GDM1 (cell line): ENCODE results near the gene ZNF471.

Source experiments
- DNase-seq: peaks from one replicate; lab custom pipeline; 2025; lab: John Stamatoyannopoulos, UW

ZNF471 gene

DNA sequence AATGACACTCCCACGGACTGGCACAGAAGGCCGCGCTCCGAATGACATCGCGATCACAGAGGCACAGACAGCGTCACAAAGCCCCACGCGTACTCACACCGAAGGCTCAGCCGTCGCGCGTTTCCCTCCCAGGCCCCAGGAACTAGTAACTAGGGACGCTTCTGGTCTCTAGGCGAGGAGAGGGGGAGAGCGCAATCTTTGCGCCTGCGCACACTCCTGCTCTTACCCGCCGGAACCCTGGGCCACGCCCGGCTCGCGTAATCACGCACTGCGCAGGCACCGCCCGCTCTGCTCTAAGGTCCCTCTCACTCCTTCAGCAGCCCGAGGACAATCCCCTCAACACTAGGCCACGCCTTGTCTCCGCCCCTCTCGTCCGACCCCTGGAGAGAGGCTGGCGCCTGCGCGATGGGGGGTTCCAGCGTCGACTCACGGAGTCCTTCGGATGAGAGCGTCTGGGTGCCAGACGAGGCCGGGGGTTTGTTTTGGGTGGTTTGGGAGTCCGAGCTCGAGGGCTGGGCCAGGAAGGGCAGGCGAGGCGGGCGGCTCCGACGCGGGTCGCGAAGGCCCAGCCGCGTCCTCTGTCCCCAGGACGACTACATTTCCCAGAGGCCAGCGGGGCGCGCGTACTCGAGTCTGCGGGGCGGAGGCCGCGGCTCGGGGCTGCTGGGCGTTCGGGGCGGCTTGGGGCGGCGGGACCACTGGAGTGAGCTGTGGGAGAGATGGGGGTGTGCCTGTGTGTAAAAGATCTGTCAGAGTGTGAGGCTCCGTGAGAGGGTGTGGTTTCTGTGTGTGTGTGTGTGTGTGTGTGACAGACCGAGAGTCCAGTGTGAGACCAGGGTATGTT, at the start of gene ZNF471:
TSS of gene ZNF471 (plus strand) at position 410 of the 844 bp plus-strand sequence. CDS start 3,717 bp downstream, outside the sequence.
- DNase-seq = no peak

DNA sequence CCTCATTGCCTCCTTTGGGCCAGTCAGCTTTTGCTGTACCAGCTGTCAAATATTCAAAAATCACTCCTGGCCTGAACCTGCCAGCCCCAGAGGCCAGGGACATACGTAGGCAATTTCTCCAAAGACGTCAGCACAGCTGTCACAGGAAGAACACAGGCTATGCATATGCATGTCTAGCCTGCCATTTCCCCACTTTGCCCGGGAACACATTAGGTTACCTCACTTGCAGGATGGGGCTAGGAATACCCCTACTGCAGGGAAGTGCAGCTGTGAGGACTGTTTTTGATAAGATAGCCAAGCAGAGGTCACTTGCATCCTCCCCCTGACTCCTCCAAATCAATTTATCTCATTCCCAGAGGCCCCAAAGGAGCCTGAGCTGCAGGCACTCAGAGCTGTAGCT, 33.3 kb upstream of the ZNF471 start:
- no peak for DNase-seq

DNA sequence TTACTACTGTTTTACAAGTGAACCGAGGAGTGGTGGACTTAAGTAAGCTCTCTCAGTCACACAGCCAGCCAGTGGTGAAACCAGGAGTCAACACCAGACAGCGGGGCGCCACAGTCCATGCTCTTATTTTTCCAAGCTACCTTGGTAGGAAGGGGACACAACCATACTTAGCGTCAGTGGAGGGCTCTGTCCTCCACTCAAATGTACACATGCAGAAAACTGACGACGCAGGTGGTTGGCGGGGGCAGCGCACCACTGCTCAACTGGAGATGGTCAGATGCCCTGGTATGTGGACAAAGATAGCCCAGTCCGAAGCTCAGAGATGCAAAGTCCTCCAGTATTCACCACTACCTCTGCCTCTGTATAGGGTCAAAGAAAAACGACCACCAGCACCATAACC, 31.6 kb upstream of the ZNF471 start:
- no peak for DNase-seq

DNA sequence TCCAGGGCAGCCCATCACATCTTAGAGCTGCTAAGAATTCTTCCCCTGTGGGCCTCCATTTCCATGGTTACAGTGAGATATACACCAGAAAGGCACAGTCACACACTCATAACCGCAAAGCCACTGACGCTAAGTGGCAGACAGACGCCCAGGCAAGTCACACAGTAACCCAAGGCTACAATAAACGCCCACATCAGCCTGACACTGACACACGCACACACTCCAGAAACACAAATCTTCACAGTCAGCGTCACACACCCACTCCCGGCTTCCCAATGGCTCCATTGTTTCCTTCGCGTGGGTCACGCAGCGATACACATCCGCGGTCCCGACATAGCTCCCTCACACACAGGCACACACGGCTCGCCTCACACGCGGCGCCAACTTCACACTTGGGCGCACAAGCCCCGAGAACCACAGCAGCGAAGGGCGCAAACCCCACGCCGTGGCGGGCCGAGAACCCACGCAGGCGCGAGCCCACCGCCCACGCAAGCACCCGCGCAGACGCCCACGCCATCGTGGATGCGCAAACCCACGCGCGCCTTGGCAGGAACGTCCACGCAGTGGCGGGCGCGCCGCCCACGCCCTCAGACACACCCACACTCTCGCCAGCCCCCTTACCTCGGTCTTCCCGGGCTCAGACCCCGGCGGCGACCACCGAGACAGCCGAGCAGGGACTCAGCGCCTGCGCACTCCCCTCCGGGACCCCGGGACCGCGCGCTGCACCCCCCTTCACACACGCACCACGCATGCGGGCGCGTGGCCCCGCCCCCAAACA, 30.8 kb upstream of the ZNF471 start, which contains the start of gene ZNF667:
TSS of gene ZNF667 (minus strand) at position 695 of the 778 bp plus-strand sequence. CDS start 14,975 bp downstream, outside the sequence.
- DNase-seq = no peak

DNA sequence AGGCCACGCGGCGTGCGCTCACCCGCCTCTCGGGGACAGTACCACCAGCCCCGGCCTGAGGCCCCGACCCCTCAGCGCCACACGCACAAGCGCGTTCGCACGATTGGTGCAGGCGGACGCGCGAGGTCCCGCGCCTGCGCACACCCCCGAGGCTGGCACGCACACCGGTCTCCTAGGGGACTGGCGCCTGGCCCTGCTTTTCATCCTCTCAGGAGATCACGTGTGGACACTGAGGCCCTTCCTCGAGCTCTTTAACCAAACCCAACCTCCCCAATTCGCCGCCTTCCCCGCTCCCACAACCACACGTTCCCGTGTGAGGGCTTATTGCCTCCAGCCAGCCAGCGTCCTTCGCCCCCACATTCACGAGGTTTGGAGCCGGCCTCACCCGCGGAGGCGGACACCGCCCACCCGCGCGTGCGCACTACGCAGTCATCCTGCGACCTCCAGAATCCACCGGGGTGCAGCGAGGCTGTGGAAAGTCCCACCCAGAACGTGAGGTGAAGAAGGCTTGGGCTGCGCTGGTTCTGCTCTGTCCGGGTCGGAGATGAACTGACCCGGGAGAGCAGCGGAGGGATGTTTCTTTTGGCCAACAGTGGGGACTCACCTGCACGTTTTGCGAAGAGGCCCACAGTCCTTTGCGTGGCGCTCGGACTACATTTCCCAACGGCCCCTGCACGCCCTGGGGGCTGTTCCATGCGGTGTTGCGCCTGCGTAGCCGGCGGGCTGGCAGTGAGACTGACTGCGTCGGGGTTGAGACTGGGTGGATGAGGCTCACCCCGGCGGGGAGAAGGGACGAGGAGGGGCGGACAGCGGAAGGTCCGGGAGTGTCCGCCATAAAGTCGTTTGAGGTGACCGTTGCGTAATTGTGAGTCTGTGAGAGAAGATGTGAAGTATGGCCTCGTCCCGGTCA, 30.0 kb upstream of the ZNF471 start:
- no peak for DNase-seq

DNA sequence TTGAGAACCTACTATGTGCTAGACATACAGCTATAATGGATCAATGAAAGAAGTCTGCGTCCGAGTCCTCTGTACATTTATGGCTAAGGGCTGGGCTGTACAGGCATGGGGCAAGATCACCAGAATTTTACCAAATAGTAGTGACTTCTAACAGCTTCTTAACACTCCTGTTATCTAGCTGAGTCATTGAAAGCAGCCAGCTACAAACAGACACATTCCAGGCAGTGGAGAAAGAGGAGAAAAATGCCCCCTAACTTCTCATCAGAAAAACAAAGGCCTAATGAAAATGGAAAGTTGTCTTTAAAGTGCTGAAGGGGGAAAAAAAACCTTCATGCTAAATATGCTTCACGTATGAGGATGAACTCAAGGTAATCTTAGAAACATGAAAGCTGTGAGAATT, 16.3 kb upstream of the ZNF471 start:
- DNase-seq = no peak

DNA sequence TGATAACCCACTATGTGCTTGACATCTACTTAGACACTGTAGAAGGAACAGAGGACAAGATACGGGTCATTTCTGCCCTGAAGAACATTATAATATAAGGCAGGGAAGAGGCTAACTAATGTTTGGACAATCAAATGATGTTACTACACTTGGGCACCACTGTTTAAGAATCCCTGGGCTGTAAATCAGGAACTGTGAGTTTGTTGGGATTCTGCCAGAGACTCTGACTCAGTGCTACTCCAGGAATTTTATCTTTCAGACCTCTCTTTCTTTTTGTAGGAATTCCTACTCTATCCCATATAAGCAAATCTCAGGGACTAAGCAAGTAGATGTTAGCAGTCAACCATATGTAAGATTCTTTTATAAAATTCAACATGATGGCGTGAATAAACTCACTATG, 3.1 kb upstream of the ZNF471 start:
- DNase-seq = no peak

DNA sequence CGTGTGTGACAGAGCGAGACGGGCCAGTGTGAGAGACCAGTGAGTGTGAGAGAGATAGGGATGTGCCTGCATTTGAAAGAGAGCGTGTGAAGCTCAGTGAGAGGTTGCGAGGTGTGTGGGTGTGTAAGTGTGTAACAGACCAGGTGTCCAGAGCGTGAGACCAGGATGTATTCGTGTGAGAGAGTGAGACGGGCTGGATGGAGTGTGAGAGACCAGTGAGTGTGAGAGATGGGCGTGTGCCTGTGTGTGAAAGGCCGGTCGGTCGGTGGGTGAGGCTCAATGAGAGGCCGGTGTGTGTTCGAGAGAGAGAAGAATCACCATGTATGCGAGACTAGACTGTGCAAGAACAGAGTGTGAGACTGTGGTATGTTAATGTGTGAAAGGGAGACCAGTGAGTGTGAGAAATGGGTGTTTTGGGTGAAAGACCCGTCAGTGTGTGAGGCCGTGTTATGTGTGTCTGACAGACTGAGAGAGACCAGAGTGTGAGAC, 679 bp downstream of the ZNF471 start:
- no peak for DNase-seq

DNA sequence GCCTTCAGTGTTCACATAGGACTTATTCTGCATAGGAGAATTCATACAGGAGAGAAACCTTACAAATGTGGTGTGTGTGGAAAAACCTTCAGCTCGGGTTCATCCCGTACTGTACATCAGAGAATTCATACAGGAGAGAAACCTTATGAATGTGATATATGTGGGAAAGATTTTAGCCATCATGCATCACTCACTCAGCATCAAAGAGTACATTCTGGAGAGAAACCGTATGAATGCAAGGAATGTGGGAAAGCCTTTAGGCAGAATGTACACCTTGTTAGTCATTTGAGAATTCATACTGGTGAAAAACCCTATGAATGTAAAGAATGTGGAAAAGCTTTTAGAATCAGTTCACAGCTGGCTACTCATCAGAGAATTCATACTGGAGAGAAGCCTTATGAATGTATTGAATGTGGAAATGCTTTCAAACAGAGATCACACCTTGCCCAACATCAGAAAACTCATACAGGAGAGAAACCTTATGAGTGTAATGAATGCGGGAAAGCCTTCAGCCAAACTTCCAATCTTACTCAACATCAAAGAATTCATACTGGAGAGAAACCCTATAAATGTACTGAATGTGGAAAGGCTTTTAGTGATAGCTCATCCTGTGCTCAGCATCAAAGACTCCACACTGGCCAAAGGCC, 17.7 kb downstream of the ZNF471 start:
- no peak for DNase-seq

DNA sequence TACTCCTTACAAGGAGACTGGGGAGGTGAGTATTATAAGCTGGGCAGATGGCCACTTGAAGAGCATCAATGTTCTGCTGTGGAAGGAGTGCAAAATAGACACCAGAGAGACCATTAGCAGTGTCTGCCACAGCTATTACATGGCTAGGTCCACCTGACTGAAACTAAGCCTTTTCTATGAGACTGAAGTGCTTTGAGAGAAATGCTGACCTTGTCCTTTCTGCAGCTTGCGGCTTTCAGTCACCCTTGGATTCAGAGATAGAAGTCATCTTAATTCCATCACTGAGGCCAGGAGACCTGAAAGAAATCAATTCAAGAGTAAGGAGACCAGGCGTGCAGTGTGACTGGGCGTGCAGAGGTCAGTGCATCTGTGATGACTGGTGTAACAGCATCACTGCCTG, 29.8 kb downstream of the ZNF471 start:
- DNase-seq = no peak

DNA sequence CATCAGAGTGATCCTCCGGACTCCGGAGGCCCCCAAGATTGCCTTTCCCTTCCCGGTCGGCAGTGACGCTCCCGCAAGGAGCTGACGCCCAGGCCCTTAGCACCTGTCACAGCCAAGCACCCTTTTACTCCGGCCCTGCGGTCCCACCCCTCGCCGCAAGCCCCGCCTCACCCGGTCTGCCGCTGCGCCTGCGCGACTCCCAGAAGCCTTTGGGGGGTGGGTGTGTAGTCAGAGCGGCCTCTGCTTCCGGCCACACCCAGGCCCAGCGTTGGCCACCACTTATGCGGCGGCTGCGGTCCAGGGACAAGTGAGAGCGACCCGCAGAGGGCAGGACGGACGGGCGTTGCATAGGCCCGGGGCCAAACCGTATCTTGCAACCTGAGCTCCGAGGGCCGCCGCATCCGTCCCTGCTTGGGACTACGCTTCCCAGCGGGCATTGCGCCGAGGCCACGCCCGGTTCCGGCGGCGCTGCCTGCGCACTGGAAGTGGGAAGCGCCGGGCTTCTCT, 30.7 kb downstream of the ZNF471 start:
- peak; percentile 87 for DNase-seq

DNA sequence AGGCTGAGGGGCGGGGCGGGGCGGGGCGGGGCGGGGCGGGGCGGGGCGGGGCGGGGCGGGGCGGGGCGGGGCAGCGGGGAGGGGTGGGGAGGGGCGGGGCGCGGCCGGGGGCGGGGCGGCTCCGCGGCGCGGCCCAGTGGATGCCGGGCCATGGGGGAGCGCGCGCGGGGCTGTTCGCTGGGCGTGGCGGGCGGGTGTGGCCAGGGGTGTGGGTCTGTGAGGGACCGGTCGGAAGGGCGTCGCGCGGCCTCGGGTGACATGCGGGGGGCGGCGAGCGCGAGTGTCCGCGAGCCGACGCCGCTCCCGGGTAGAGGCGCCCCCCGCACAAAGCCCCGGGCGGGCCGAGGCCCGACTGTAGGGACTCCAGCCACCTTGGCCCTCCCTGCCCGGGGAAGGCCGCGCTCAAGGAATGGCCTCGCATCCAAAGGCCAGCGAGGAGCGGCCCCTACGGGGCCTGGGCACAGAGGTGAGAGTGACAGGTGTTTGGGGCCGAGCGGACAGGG, 31.2 kb downstream of the ZNF471 start, which contains the start of gene ZFP28:
TSS of gene ZFP28 (plus strand) at position 188 of the 503 bp plus-strand sequence. CDS start at position 259, 71 bp downstream.
- DNase-seq = peak; percentile 87

DNA sequence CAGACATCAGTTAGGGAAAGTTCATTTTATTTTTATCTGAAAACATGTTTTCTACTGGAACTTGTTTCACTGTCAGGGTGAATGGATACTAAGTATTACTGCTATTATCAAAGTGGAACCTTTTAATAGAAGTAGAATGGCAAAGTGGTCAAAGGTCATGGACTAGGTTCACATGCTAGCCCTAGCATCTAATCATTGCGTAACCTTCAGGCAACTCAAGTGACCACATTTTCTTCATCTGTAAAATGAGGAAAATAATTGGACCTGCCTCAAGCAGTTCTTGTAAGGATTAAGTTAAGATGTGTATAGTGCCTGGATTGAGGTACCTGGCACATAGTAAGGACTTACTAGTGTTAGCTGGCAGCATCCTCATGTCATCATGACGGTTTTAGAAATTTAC, 36.1 kb downstream of the ZNF471 start:
- no peak for DNase-seq

DNA sequence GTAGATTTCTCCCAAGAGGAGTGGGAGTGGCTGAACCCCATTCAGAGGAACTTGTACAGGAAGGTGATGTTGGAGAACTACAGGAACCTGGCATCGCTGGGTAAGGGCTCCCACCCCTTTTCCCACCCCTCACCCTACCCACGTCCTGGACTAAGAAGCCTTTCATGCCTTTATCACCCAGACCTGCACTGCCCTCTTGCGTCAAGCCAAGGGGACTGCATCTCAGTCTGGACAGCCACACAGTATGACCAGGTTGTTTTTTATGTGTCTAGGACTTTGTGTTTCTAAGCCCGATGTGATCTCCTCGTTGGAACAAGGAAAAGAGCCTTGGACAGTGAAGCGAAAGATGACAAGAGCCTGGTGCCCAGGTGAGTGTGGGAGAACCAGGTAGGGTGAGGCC, 39.9 kb downstream of the ZNF471 start:
- DNase-seq = no peak

DNA sequence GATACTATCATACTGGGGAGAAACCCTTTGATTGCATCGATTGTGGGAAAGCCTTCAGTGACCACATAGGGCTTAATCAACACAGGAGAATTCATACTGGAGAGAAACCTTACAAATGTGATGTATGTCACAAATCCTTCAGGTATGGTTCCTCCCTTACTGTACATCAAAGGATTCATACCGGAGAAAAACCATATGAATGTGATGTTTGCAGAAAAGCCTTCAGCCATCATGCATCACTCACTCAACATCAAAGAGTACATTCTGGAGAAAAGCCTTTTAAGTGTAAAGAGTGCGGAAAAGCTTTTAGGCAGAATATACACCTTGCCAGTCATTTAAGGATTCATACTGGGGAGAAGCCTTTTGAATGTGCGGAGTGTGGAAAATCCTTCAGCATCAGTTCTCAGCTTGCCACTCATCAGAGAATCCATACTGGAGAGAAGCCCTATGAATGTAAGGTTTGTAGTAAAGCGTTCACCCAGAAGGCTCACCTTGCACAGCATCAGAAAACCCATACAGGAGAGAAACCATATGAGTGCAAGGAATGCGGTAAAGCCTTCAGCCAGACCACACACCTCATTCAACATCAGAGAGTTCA, 46.7 kb downstream of the ZNF471 start:
- no peak for DNase-seq

DNA sequence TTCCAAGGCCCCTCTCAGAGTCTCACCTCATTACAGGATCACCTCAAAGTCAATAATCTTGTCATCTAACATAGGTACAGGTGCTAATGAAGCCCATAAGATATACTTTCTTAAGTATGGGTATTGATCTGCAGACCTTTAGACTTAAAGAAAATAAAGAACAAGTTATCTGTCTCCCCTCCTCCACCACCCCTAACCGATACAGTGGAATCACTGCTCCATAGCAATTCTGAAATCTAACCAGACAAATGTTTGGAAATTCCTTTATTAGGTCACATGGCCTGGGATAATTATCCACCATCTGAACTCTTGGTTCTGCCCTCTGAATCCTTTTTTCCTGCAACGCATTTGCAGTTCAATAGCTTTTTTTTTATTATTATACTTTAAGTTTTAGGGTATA, 55.1 kb downstream of the ZNF471 start:
- DNase-seq = no peak

DNA sequence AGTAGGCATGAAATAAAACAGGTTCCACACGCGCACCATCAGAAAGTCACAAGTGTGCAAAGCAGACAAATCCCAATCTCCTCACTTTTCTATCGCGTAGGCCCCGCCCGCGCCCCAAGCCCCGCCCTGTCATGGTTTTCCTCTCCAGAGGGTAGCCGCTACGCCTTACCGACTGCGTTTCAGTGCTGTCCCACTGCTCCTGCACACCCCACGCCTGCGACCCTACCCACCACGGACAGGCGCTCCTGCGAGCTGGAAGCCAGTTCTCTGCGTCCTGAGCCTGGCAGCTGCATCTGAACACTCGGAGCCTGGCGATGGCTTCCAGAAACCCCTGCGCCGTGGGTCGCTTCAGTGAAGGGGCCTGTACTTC, 59.2 kb downstream of the ZNF471 start:
- DNase-seq = no peak

DNA sequence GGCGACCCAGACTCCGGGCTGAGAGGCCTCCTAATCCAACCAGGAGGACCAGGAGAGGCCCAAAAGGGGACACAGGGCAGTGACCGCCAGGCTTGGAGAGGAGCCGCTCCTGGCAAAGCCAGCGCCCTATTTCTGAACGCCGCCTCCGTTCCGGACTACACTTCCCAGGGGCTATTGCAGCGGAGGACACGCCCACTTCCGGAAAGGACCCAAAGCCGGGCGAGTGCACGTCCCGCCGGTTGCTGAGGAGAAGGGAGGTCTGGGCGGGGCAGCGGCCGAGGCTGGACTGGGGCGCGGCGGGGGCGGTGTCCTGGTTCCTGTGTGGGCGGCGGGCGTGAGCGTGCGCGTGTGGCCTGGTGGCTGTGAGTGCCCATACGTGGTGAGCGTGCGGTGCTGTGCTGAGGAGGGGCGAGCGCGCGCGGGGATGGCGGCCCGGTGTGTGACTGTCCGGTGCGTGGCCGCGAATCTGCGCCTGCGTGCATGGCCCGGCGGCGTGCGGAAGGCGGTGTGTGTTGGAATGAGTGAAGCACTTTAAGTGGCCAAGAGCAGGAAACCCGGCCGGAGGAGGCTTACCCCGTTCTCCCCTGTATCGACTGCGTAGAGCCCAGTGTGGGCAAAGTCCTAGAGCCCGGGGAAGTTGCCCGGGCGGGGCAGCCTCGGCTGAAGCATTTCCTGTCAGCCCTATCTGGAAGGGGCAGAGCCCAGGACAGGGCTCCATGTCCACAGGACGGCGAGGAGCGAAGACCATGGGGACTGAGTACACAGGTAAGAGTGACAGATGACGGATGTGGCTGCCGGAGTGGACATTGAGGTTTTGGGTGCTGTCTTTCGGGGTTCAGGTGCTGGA, 59.8 kb downstream of the ZNF471 start, which contains the start of gene ZNF470:
TSS of gene ZNF470 (plus strand) at position 195 of the 847 bp plus-strand sequence. CDS start 2,844 bp downstream, outside the sequence.
- peak; percentile 79 for DNase-seq

DNA sequence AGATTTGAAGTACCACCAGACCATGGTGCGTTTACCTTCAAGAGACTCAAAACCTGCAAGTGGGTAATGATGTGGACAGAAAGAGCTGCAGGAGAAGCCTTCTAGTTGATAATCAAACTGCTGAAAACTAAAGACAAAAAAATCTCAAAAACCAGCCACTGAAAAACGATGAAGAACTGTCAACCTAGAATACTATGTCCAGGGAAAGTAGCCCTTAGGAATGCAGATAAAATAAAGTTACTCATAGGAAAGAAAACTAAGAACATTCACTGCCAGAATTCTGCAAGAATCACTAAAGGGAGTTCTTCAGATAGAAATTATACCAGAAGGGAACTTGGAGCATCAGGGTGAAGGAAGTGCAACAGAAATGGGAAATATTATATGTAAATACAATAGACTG, 64.9 kb downstream of the ZNF471 start:
- no peak for DNase-seq
